Measurements from ENCODE around the gene OR6C76. TPM values are rescaled to one million over a fixed set of nuclear protein-coding genes. Genes with fewer than 3 reads are reported as not detected.

OR6C76 gene
- total RNA-seq = not detected in 2 replicates

GRCh38 chr12:55425954-55426353, at the start of gene OR6C76:
Gene OR6C76, plus strand, starts transcription at chr12:55426254. Its CDS starts 0 bp downstream, at chr12:55426254.

GRCh38 chr12:55400229-55400628, 25.8 kb upstream of the OR6C76 start, which contains the start of gene OR6C65:
Gene OR6C65, plus strand, starts transcription at chr12:55400529. Its CDS starts 0 bp downstream, at chr12:55400529.

GRCh38 chr12:55443776-55444175, 17.7 kb downstream of the OR6C76 start, which contains the start of gene OR6C2:
Gene OR6C2, plus strand, starts transcription at chr12:55444076. Its CDS starts 8,138 bp downstream, at chr12:55452214.

GRCh38 chr12:55470088-55470829, 44.2 kb downstream of the OR6C76 start, which contains the start of gene OR6C70:
Gene OR6C70, minus strand, starts transcription at chr12:55470138. Its CDS starts 0 bp downstream, at chr12:55470138.

Other genes starting within 250 kb of the OR6C76 start
- not detected in 2 replicates for gene OR10A7, start 205.2 kb upstream of the OR6C76 start, total RNA-seq
- not detected in 2 replicates for gene OR6C74, start 181.6 kb upstream of the OR6C76 start, total RNA-seq
- not detected in 2 replicates for gene OR6C6, start 129.7 kb upstream of the OR6C76 start, total RNA-seq
- not detected in 2 replicates for gene OR6C1, start 111.9 kb upstream of the OR6C76 start, total RNA-seq
- gene OR6C3, start 95.5 kb upstream of the OR6C76 start, total RNA-seq = not detected in 2 replicates
- gene OR6C75, start 63.3 kb upstream of the OR6C76 start, total RNA-seq = not detected in 2 replicates
- gene OR6C65, start 25.7 kb upstream of the OR6C76 start, total RNA-seq = not detected in 2 replicates
- gene OR6C2, start 17.8 kb downstream of the OR6C76 start, total RNA-seq = not detected in 2 replicates
- not detected in 2 replicates for gene OR6C70, start 43.9 kb downstream of the OR6C76 start, total RNA-seq
- gene OR6C68, start 66.1 kb downstream of the OR6C76 start, total RNA-seq = not detected in 2 replicates
- not detected in 2 replicates for gene OR6C4, start 123.3 kb downstream of the OR6C76 start, total RNA-seq
- not detected in 2 replicates for gene OR2AP1, start 146.2 kb downstream of the OR6C76 start, total RNA-seq
- gene OR10P1, start 210.6 kb downstream of the OR6C76 start, total RNA-seq = not detected in 2 replicates